Activated T-cell treated with anti-CD3 and anti-CD28 coated beads for 1 hour (primary cell): ENCODE measurements around the gene LMO3.

Experiments
- DNase-seq: peaks from one replicate; pipeline ENCODE4 v3.0.0-alpha.2; 2020; ENCODE audit warnings: low read depth

The LMO3 gene

DNA sequence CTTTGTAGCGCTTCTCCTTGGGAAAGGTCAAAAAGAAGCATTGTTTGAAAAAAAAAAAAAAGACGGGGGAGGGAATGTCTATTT is at the start of gene LMO3:
Gene LMO3 (minus strand): TSS at position 46 of the 84 bp plus-strand sequence. CDS start 5,302 bp downstream, outside the sequence.
- DNase-seq: no peak

DNA sequence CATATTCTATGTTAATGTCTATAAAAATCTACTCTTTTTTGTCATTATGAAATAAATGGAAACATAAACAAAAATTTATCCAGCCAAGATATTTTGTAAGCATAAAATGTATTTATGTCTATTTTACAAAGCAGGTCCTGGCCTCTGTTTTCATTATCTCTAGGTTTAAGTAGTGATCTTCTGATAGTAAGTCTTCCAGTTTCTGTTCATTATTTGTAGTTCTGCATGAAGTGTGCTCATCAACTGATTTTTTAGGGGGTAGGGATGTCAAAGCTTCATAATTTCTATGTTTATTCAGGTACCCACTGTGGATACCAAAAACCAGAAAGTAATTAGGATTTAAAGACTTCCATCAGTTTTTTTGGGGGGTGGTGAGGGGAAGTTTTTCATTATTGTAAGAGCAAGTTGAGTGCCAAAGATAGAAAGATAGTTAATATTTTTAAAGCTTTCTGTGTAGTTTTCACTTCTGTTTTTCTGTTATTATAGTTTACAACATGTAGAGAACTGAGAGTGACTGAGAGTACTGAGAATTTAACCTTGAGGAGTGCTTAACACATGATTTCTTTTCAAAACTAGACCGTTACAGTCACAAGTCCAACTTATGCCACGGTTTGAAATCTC is 30.6 kb upstream of the LMO3 start:
- no peak for DNase-seq

DNA sequence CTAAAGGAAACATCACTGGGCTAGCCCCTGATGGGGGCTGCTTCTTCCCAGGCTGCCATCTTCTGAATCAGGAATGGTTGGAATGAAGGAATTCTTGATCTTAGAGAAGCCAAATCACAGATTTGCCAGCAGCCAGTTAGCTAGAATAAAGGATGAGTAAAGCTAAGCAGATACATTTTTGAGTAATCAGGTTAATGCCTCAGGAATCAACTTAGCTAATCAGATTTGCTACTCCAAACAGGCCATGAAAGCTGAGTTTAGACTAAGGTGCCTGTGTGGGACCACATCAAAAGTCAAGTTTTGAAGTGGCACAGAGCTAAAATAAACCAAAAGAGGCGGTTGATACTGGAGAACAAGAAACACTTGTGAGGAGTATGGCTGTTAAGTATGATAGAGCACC is 28.8 kb upstream of the LMO3 start:
- no peak for DNase-seq

DNA sequence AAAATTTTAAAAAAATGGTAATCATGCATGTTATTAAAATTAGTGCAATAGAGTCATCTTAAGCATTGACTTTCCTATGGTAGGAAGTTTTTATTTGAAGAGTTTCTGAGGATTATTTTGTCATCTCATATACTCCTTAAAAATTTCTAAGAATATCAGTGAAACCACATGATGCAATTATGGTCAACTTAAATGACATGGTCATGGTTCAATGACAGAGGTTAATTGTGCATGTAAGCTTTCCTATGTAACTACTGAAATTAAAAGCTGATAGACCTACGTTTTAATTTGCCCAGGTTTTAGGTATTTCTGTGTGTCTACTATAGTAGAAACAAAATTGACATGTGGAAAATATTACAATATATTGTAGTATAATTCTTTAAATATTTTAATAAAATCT is 21.0 kb upstream of the LMO3 start:
- no peak for DNase-seq

DNA sequence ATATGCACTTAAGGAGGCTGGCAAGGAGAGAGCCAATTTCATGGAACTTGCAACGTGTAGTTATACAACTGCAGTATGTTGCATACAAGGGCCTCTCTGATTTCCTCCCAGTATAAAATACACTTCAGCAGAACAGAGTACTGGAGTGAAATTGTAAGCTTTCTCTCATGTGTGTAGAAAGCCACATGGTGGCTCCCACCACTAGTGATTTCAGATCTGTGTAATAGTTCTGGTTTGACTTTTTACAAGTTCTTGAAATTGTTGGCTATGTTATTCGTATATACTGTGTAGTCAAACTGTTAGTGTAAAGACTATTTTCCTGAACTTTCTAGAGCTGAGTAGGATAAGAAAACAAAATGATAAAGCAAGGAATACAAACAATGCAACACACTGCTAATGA is 16.4 kb upstream of the LMO3 start:
- DNase-seq: no peak

DNA sequence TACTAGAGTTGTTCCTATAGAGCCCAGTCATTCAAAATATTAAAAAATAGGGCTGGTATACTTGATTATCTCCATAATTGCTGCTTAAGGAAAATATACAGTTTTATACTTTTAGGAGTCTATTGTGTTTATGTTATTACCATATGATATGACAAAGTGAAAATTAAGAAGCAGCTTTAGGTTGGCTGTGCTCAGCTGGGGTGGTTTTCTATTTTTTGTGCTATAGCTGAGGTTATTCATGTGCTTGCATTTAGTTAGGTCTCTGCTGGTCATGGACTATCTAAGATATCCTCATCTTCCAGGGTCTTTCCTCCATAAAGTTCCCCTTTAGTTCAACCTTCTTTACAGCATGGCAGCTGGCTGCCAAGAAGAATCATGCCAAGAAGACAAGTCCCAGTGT is 13.6 kb upstream of the LMO3 start:
- DNase-seq: no peak

DNA sequence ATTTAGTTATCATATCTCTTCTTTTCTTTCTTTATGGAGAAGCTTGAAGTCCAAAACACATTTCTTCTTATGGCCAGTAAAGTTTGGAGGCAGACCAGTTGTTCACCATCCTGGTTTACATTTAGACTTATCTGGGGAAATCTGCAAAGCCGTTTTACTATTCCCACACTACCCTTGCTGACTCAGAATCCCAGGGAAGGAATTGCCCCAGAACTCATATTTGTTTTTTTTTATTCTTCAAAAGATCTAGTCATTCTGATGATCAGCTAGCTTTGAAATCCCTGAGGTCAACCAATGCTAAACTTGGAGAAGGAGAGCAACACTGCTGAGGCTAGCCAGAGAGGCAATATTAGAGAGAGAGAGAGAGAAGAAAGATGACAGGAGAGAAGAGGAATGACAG is 12.3 kb upstream of the LMO3 start:
- DNase-seq: no peak

DNA sequence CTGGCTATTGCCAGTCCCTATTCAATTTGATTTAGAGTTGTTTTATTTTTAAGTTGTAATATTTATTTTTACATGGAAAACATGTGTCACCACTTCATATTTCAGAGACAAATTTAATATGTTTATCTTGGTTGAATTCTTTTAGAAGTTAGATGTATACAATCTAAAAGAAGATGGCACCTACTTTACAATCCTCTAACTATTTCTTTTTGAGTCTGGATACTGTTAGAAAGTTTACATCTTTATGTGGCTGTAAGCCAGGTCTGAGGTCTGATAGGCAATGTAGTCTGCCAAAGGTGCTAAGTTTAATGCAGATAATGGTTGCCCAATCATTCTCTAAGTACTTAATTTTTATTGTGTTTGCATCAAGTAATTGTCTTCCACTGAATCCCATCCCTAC is 7.2 kb upstream of the LMO3 start:
- no peak for DNase-seq

DNA sequence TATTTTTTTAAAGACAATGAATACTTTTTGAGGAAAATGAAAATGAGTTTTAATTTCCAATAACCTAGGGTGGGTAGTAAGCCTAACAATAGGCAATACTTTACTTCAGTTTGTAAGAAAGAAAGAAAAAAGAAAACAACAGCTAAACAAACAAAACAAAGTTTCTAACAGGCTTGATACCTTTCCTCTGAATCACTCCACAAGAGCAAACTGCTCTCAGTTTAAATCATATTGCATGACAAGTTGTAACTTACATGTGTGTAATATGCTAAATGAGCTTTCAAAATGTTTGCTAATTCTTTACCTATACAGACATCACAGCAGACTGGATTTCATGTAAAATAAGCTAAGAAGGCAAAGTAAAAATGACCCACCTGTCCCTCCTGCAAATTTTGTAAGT is 6.7 kb upstream of the LMO3 start:
- DNase-seq: no peak

DNA sequence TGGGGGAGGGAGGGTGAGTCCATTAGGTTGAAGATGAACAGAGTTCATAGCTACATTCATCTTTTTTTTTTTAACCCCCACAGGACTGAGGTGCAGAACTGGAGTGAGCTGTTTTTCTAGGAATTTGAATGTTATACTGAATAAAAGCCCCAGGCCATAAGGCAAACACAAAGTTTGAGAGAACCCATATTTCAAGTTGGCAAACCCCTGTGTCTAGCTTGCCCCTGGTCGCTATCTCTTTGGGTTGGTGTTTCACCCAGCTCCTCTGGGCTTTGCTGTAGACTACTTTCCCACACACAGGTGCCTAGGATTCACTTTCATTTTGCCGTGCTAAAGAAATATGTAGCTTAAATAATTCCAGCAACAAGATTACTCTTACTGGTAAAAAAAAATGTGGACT is 5.2 kb upstream of the LMO3 start:
- no peak for DNase-seq

DNA sequence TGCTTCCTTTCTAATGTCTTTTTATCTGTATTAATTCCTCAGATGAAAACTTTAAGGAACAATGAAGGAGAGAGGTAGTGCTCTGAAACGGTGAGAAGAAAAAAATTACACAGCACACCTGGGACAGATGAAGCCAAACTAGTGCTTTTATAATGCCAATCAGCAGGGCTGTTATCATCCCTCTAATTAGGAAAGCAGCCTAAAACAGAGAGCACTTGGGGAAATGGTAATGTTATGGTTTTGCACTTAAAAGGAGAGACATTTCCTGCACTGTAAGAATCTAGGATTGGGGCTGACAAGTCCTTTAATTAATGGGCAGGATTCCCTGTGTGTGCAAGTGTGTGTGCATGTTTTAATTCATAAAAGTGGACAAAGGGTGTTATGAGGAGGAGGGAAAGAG is 4.8 kb upstream of the LMO3 start:
- DNase-seq: no peak

DNA sequence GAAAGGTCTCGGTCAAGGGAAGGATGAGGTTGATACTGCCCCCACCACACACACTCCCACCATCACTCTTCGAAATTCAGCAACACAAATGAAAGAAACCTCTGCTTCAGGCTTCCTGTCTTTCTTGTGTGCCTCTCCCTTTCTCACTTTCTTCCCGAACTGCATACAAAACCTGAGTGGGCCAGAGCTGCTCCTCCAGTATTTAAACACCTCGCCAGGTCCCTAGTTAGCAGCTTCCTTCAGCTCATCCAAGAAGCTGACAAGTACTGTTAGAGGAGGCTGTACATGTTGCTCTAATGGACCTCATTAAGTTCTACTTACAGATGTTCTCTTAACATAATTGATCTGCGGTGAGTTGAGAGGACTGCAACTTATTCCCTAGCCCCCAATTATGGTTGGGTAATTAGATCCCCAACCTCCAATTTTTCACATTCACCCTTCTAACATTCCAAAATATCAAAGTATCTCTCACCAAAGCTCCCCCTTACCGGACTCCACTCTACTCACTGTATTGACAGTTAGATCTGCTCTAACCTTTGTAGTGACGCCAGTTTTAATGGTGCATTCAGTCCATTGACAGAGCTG is 4.1 kb upstream of the LMO3 start:
- no peak for DNase-seq

DNA sequence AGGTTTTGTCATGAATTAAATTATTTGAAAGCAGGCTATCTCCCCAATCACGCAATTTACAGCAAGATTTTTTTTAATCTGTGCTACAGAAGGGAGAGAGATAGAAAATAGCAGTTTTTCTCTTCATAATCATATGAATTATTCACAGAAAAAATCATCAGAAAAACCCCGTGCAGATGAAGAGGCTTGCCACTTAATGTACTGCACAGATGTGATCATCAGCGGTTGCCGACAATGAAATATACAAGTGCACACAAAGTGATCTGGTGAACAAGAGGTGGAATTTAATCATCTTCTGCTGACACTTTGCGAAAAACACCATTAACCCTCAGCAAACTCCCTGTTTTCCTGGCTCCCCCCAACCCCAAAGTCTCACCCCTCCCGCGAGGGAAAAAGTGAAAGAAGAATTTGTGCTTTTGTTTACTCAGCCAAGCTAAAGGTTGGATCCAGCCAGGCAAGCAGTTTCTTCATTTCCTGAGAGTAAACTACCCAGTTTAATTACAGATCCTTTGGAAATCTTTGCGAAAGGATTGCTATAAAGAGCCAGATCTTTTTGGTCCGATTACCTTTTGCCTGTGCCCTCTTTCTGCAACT is 3.1 kb upstream of the LMO3 start:
- no peak for DNase-seq

DNA sequence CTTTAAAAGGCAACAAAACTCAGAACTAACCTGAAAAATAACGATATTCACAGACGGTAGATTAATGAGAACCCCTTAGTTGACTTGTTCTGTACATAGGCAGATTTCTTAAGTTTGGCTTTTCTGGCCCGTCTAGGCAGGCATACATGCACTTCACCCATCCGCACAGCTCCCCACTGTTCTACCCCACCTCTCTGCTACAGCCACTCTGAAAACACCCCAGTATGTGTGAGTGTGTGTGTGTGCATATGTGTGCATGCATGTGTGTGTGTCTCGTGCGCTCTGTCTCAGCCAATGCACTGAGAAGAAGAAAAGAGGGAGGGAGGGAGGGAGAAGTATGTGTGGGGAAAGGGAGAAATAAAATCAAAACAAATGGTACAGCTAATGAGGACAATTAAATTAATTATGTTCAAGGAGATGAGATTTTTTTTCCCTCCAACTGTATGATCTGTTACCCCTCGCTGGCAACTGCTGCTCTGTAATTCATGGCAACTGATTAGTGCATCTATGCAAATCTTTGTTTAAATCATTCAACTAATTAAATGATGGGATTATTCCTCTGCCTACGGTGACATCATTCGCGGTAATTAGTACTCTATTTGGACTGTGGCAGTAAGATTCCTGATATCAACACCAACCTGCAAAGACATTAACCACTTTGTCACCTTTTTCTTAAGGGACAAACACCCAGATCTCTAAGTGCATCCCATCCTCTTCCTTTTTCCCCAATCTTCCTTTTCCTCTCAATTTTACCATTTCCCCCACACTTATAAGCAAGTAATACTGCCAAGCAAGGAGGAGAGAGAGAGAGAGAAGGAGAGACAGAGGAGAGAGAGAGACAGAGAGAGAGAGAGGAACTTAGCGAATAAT is 2.2 kb upstream of the LMO3 start:
- no peak for DNase-seq

DNA sequence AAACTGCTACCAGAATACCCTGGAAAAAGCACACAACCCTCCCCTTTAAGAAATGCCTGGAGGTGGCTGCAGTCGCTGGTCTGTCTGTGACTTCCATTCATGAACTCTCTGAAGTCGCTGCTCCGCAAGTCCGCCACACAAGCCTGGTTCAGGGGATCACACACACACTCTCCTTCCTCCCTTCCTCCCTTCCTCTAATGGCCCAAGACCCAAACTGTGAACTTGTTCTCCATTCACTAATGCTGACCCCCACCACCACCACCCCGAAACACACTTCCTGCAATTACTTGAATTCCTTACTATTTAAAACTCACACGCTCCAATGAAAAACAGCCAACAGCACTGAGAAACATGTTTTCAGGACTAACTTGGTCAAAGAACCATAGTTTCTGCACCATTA is 1.0 kb upstream of the LMO3 start:
- DNase-seq: no peak

DNA sequence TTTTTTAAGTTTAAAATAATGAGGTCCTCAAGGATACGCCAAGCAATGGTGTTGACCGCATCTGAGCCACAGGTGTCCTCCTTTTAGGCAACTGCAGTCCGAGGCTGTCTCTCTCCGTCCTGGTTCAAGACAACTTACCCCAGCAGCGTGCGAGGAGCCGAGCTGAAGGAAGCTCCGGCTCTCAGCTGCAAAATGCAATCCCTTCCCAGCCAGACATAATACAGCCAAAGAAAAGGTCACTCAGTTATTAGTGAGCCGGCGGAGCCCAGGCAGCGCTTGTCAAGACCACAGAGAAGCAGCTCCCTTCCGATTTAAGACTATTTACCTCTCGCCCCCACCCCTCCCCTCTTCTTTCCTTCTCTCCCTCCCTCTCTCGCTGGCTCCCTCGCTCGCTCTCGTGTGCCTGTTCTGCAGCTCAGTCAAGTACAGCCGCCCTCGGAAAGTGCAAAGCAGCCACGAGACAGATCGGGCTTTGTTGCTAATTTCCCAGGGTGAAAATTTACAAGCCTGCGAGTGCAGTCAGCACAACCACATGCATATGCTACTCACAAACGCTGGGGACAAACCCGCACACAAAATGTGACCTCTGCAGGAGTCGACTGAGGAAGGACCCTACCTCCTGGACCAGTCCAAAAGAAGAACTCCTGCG is 363 bp upstream of the LMO3 start:
- DNase-seq: no peak

DNA sequence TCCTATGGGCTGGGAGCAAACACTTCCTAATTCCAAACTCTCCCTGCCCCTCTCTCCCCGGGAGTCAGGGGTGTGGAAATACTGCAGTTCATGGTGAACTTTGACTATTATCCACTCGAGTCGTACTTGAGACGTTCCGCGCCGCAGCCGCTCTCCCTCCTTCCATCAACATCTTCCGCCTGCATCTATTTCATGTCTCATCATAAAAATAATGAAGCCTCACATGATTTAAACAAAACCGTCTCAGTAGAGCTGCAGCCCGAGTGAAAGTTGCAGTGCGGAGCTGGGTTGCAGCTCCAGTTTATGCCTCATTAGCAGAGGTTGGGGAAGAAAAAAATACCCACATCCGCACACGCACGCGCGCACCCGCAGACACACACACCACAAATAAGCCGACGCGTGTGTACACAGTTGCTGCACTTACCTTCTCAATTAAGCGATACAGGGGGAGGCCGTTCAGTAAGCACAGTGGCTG is 283 bp downstream of the LMO3 start:
- DNase-seq: no peak

DNA sequence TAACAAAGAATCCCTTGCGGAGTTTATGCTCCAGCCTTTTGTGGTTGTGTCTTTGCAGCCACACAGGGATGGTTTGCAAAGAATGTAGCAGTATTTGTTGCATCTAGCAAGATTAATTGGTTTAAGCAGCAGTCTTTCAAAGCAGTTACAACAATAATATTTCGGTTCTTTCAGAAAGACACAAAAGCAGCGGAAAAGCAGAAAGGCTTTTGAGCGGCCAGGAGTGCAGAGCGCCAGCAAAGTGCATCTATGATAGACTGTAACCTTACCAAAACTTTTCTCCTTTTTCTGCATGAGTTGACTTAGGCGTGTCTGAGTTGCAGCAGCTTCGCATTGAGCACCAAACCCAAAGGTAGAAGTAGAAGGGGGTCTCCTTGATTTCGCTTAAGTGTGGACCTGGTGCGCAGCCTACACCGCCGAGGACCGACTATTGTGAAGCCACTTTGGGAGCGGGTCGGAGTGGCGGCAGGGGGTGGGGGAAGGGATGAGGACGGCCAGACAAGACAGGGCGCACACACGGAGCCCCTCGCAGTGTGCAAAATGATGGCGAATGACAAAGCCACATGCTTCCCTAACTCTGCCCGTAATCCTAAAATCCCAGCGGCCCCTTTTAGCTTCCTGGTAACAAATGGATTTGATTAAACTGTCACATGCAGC is 1.2 kb downstream of the LMO3 start:
- no peak for DNase-seq

DNA sequence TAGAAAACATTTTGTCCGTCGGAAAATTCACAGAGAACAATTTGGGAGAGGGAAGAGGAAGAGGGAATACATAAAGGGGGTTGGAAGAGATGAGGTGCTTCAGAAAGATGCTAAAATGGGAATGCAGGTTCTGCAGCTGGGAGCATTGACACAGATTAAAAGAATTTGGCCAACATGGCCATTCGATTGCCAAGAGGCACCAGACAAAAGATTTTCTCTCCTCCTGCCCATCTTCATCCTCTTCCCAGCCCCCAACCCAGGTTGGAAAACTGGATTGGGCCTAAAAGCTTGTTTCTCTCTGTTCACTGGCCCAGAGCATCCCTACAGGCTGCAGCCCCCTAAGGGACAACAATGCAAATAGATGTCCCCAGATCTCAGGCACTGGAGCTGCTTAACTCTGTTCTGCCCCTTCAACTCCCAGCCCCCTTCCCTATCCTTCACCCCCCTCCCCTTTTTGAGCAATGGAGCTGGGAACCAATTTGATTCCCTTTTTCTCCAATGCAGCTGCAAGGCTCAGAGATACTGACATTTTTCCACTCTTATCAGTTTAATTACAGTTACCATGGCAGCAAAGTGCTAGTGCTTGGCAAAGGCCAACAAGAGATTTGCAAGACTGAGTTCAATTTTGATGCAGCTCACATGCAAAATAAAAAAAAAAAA is 1.9 kb downstream of the LMO3 start:
- no peak for DNase-seq

DNA sequence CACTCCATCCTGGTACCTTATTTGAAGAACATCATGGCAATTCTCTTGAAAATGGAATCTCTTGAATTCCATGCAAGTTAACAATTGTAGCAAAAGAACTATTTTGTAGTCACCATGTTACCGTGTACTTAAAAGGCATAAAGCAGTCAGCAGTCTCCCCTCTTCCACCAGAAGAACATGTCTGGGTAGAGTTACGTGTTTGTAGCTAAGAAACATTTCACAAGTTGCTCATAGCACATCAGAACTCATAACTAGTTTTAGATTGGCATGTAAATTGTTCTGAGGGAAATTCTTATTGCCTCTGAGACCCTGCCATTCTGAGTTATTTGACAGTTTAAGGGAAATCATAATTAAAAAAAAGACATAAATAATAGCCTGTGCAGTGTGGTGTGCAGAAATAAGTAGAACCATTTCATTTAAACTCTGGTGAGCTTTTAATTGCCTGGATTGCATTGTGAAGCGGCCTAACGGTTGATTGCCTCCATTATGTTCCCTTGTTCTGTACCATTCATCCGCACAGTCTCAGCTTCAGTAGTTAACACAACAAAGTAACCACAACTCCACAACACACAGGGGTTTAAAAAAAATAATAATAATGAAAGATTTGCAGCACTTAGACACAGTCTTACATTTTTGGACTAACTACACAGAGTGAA is 2.6 kb downstream of the LMO3 start:
- no peak for DNase-seq

DNA sequence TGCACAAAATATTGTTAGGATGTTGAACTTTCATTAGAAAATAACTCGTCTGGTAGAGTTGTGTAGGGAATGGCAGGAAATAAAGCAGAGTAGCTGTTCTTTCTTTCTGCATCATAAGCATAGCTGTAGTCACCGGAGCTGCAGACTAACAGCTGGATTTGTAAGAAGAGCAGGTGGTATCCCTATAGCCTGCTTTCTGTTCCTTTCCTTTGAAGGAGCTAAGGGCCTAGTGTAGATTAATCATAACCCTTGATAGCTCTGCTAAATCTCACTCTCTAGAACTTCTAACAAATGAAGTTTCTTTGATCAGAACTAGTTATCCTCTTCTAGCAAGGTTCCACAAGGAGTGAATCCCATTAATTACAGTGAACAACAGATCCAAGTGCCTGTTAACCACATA is 3.5 kb downstream of the LMO3 start:
- DNase-seq: no peak
